HG02870 (cell line): Measurements from ENCODE around the gene CCDC82.

Source experiments
- ATAC-seq: cut with Tn5 transposase; IDR thresholded peaks from one replicate; pipeline ENCODE4 v1.9.1; 2021; ENCODE audit warnings: mild to moderate bottlenecking, moderate library complexity; ENCODE audit not compliant: unreplicated experiment

The CCDC82 gene

GRCh38 chr11:96365493-96365892 lies 24.2 kb downstream of the CCDC82 start:
- ATAC-seq, result no peak

- no peak for ATAC-seq
Measured at GRCh38 chr11:96361778-96362177, 27.9 kb downstream of the CCDC82 start.

GRCh38 chr11:96358321-96358720 lies 31.4 kb downstream of the CCDC82 start:
- no peak for ATAC-seq

- peak; percentile 63 for ATAC-seq
Measured at GRCh38 chr11:96357794-96358193, 31.9 kb downstream of the CCDC82 start.

- ATAC-seq, result no peak
Measured at GRCh38 chr11:96356848-96357247, 32.9 kb downstream of the CCDC82 start.

- peak; percentile 83 for ATAC-seq
Measured at GRCh38 chr11:96342961-96343711, 46.6 kb downstream of the CCDC82 start, which contains the start of gene MAML2. Gene MAML2 (minus strand): TSS chr11:96343195. CDS start chr11:96341895, 1,300 bp downstream.

- no peak for ATAC-seq
Measured at GRCh38 chr11:96342014-96342960, 47.4 kb downstream of the CCDC82 start.

GRCh38 chr11:96341211-96342013 lies 48.3 kb downstream of the CCDC82 start:
- ATAC-seq, result peak; percentile 14

- ATAC-seq, result no peak
Measured at GRCh38 chr11:96340555-96340885, 49.2 kb downstream of the CCDC82 start.

GRCh38 chr11:96339706-96340554 lies 49.8 kb downstream of the CCDC82 start:
- ATAC-seq, result no peak

GRCh38 chr11:96338910-96339705 lies 50.6 kb downstream of the CCDC82 start:
- peak; percentile 33 for ATAC-seq

GRCh38 chr11:96337541-96338431 lies 51.9 kb downstream of the CCDC82 start:
- ATAC-seq, result peak; percentile 43

- ATAC-seq, result no peak
Measured at GRCh38 chr11:96335388-96335787, 54.3 kb downstream of the CCDC82 start.

GRCh38 chr11:96334219-96334618 lies 55.5 kb downstream of the CCDC82 start:
- no peak for ATAC-seq

- no peak for ATAC-seq
Measured at GRCh38 chr11:96333191-96333719, 56.5 kb downstream of the CCDC82 start.

GRCh38 chr11:96332126-96332771 lies 57.5 kb downstream of the CCDC82 start:
- ATAC-seq, result no peak

GRCh38 chr11:96331699-96332116 lies 58.0 kb downstream of the CCDC82 start:
- ATAC-seq, result no peak

- ATAC-seq, result no peak
Measured at GRCh38 chr11:96330511-96330859, 59.2 kb downstream of the CCDC82 start.
